SU-DHL-6 (cell line): Measurements from ENCODE around the gene FES.
"Not testable (repeated sequence)": the region's sequence is repeated elsewhere in the genome, so short reads cannot be mapped to it uniquely, and the experiment has no call there.

Experiments used
- H2AFZ ChIP-seq: fragments of 200-600 bp; sonication (generic); 2 replicates; pipeline ENCODE4 v1.6.1; 2014; ENCODE audit warnings: low read depth, mild to moderate bottlenecking, moderate library complexity, mixed read lengths, antibody characterized with exemption, low read length; ENCODE audit not compliant: severe bottlenecking
- H3F3A ChIP-seq: fragments of 200-600 bp; shearing (Covaris generic); 2 replicates; pipeline ENCODE4 v1.6.0; 2016; ENCODE audit warnings: antibody characterized with exemption, mild to moderate bottlenecking; ENCODE audit not compliant: insufficient read depth
- H3K27ac ChIP-seq: fragments of 200-600 bp; sonication (generic); 2 replicates; pipeline ENCODE4 v1.5.1; 2016; ENCODE audit warnings: low read depth, mild to moderate bottlenecking, low read length, moderate library complexity, mixed read lengths
- H3K27me3 ChIP-seq: fragments of 200-600 bp; sonication (generic), shearing (Covaris generic); 2 replicates; pipeline ENCODE4 v1.6.0; 2014; ENCODE audit warnings: mild to moderate bottlenecking, low read length
- H3K36me3 ChIP-seq: fragments of 200-600 bp; sonication (generic); 2 replicates; pipeline ENCODE4 v1.6.1; 2014; ENCODE audit warnings: mild to moderate bottlenecking, low read length, mixed read lengths
- H3K4me2 ChIP-seq: fragments of 300-600, 200-600 bp; shearing (Covaris generic), sonication (generic); 2 replicates; pipeline ENCODE4 v1.6.0; 2014; ENCODE audit warnings: low read length, low read depth, mild to moderate bottlenecking; ENCODE audit not compliant: poor library complexity, severe bottlenecking
- H3K4me3 ChIP-seq: fragments of 200-600 bp; sonication (generic); 2 replicates; pipeline ENCODE4 v1.5.1; 2014; ENCODE audit warnings: antibody characterized with exemption, low read length, mild to moderate bottlenecking, mixed read lengths; ENCODE audit not compliant: insufficient read depth, poor library complexity, severe bottlenecking
- H3K79me2 ChIP-seq: fragments of 200-600 bp; sonication (generic); 2 replicates; pipeline ENCODE4 v1.6.1; 2014; ENCODE audit warnings: mild to moderate bottlenecking, low read length, moderate library complexity; ENCODE audit not compliant: insufficient read depth
- H3K9ac ChIP-seq: fragments of 200-600 bp; sonication (generic); 2 replicates; pipeline ENCODE4 v1.7.0; 2014; ENCODE audit warnings: mild to moderate bottlenecking, low read length
- H3K9me2 ChIP-seq: fragments of 200-600 bp; sonication (generic); replicated peaks from 2 replicates; pipeline ENCODE4 v1.6.1; 2014; ENCODE audit warnings: low read length; ENCODE audit not compliant: insufficient read depth
- H3K9me3 ChIP-seq: fragments of 200-600 bp; sonication (generic); 2 replicates; pipeline ENCODE4 v1.6.1; 2014; ENCODE audit warnings: low read length, mixed read lengths; ENCODE audit not compliant: insufficient read depth
- H4K20me1 ChIP-seq: fragments of 200-600 bp; sonication (generic); 2 replicates; pipeline ENCODE4 v1.6.1; 2014; ENCODE audit warnings: low read depth, mild to moderate bottlenecking, antibody characterized with exemption, low read length, moderate library complexity, mixed read lengths
- EZH2phosphoT487 ChIP-seq: fragments of 200-600 bp; sonication (generic), shearing (Covaris generic); conservative IDR thresholded peaks from 2 replicates; pipeline ENCODE4 v1.6.1; 2018; ENCODE audit warnings: mild to moderate bottlenecking, antibody characterized with exemption, low read length, moderate library complexity, mixed read lengths
- TF ChIP-seq, protein P1 (sequence below): fragments of 200-600 bp; sonication (generic); IDR thresholded peaks from one replicate; pipeline ENCODE4 v1.5.1; 2017; ENCODE audit warnings: antibody characterized with exemption, mild to moderate bottlenecking, low read length, moderate library complexity; ENCODE audit not compliant: insufficient read depth, poor library complexity, severe bottlenecking

Gene FES

DNA sequence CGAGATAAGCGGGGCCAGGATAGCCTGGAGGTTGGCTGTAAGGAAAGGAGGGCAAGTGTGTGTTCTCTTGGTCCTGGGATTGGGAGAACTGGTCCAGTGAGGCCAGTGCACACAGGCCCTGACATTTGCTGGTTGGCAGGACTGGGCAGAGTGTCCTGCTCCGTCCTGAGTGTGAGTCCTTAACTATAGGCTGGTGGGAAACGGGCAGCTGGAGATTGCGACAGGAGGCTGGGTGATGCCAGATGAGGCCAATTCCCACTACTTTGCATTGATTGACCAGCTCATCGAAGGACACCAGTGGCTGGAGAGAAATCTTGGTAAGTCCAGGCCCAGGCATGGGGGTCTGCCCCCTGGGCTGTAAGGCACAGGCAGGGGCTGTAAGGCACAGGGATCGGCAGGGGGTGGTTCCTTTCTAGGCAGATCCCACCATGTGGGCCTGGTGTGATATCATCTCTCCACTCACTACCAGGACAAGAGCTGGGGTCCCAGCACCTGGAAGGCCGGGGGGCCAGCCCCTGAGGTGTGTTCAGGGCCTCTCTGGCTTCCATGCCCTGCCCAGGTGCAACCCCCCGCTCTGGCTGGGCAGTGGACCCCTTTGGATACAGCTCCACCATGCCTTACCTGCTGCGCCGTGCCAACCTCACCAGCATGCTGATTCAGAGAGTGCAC, 22.0 kb downstream of the FES start:
- Histone ChIP-seq H3K9me3 (no peaks in the 10 kb centered on the region), H3K9ac (no peak overlapping the region), H3K4me3 (no peak overlapping the region), H3K79me2 (no peaks in the 10 kb centered on the region), H3K4me2 (no peak overlapping the region), H3F3A (peaks cover 9% of the 10 kb centered on the region; the same call in 1 of the 2 replicates), H3K36me3 (no peaks in the 10 kb centered on the region), H4K20me1 (no peaks in the 10 kb centered on the region), H2AFZ (no peak overlapping the region), H3K9me2 (no peaks in the 10 kb centered on the region), H3K27ac (no peak overlapping the region), H3K27me3 (no peaks in the 10 kb centered on the region)
- TF ChIP-seq, protein P1, sequence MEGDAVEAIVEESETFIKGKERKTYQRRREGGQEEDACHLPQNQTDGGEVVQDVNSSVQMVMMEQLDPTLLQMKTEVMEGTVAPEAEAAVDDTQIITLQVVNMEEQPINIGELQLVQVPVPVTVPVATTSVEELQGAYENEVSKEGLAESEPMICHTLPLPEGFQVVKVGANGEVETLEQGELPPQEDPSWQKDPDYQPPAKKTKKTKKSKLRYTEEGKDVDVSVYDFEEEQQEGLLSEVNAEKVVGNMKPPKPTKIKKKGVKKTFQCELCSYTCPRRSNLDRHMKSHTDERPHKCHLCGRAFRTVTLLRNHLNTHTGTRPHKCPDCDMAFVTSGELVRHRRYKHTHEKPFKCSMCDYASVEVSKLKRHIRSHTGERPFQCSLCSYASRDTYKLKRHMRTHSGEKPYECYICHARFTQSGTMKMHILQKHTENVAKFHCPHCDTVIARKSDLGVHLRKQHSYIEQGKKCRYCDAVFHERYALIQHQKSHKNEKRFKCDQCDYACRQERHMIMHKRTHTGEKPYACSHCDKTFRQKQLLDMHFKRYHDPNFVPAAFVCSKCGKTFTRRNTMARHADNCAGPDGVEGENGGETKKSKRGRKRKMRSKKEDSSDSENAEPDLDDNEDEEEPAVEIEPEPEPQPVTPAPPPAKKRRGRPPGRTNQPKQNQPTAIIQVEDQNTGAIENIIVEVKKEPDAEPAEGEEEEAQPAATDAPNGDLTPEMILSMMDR, result no peak
- TF ChIP-seq EZH2phosphoT487, result no peak

DNA sequence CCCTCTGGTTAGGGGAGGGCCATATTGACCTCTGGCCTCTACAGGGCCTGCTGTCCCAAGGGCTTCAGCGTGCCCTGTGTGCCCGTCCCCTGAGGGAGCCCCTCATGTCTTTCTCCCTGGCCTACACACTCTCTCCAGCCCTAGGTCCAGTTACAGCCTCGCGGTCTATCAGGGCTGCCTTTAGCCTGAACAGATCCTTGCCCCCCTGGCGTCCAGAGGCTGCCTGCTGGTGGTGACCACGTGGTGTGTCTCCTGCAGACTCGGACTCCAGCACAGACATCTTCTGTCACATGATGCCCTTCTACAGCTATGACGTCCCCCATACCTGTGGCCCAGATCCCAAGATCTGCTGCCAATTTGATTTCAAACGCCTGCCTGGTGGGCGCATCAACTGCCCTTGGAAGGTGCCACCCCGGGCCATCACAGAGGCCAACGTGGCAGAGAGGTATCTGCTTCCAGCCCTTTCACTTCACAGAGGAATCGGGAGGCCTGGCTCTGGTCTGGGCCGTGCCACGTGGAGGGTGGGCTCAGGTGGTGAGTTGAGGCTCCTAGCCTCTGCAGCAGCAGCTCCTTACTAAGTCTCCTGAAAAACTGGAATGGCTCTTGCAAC, 22.9 kb downstream of the FES start:
- Histone ChIP-seq H3K9ac (no peak overlapping the region), H3K27ac (no peak overlapping the region)

DNA sequence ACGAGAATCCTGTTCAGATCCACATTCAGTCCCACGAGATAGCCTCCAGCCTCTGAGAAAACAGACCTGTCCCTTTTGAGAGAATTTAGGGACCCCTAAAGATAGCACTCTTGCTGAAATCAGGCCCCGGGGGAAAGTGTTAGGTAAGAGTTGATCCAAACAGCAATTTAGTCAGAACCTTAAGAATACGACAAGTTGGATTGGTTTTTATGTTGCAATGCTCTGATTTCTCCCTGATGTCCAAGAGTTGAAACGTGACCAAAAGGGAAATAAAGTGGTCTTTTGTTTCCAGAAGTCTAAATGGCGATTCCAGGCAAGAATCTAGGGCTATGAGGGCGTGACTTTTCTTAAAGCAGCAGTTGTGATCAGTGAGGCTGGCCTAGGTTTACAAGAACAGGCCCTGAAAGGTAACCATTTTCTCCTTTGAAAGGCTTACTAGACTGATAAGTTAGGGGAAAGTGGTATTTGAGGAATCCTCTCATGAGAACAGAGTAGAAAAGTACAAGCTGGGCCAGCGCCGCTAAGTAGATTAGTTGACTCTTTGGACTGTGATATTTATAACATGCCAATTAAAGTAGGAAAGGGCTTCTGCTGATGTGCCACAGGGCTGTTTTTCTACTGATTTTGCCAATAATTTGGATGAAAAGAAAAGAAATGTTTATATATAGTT, 23.7 kb downstream of the FES start:
- no peaks in the 10 kb centered on the region for H3K9me3 ChIP-seq
- no peaks in the 10 kb centered on the region for H3K27me3 ChIP-seq
- no peak overlapping the region for H3K27ac ChIP-seq
- no peaks in the 10 kb centered on the region for H4K20me1 ChIP-seq
- peaks cover 8% of the 10 kb centered on the region; the same call in 1 of the 2 replicates for H3F3A ChIP-seq
- no peak for TF ChIP-seq EZH2phosphoT487
- no peak overlapping the region for H3K4me2 ChIP-seq
- no peaks in the 10 kb centered on the region for H3K79me2 ChIP-seq
- H3K4me3 ChIP-seq, result no peak overlapping the region
- no peaks in the 10 kb centered on the region for H3K36me3 ChIP-seq
- no peak overlapping the region for H3K9ac ChIP-seq
- no peaks in the 10 kb centered on the region for H3K9me2 ChIP-seq
- H2AFZ ChIP-seq, result no peak overlapping the region

More for the DNA sequence above, 22.9 kb downstream of the FES start:
- H3K9me2 ChIP-seq, result no peaks in the 10 kb centered on the region
- H3K27me3 ChIP-seq, result no peaks in the 10 kb centered on the region
- no peaks in the 10 kb centered on the region for H3K79me2 ChIP-seq
- no peak overlapping the region for H3K4me3 ChIP-seq
- TF ChIP-seq EZH2phosphoT487, result no peak
- TF ChIP-seq, protein P1, result no peak
- peaks cover 9% of the 10 kb centered on the region; the same call in 1 of the 2 replicates for H3F3A ChIP-seq
- no peak overlapping the region for H3K4me2 ChIP-seq
- H4K20me1 ChIP-seq, result no peaks in the 10 kb centered on the region
- no peak overlapping the region for H2AFZ ChIP-seq
- no peaks in the 10 kb centered on the region for H3K9me3 ChIP-seq
- no peaks in the 10 kb centered on the region for H3K36me3 ChIP-seq

DNA sequence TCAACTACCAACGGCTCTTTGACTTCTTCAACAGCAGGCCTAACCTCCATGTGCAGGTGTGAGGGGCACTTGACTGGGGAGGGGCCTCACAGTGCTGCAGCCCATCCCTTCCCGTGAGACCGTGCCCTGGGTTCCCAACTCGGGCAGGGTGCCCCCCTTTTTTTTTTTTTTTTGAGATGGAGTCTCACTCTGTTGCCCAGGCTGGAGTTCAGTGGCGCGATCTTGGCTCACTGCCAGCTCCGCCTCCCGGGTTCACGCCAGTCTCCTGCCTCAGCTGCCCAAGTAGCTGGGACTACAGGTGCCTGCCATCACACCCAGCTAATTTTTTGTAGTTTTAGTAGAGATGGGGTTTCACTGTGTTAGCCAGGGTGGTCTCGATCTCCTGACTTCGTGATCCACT, 25.1 kb downstream of the FES start:
- H3K9me3 ChIP-seq, H4K20me1 ChIP-seq, H3K36me3 ChIP-seq, H3K4me2 ChIP-seq, H3F3A ChIP-seq, H3K9ac ChIP-seq, H2AFZ ChIP-seq, H3K79me2 ChIP-seq, H3K27ac ChIP-seq, H3K27me3 ChIP-seq, H3K9me2 ChIP-seq, H3K4me3 ChIP-seq: not testable (repeated sequence)
